Neutrophil (primary cell): ENCODE measurements around the gene SLC16A5.
A peak's percentile ranks its signal among the peaks of the same experiment; 100 is the strongest.

Experiments used
- H3K27ac ChIP-seq: fragments of 200-600 bp; sonication (generic); 2 replicates; pipeline ENCODE4 v1.5.1; 2016; ENCODE audit warnings: mild to moderate bottlenecking, moderate library complexity
- H3K27me3 ChIP-seq: fragments of 200-600 bp; sonication (generic); 2 replicates; pipeline ENCODE4 v1.6.0; 2016; ENCODE audit warnings: mild to moderate bottlenecking
- H3K36me3 ChIP-seq: fragments of 200-600 bp; sonication (generic); 2 replicates; pipeline ENCODE4 v1.5.1; 2017
- H3K4me1 ChIP-seq, 2 experiments: fragments of 200-600 bp in 1 of 2; sonication (generic) in 1 of 2; 1 replicate in 1 of 2; 2 replicates in 1 of 2; pipeline versions ENCODE4 v1.5.1 to v1.6.1; 2013 to 2016; ENCODE audit warnings: low read depth in 1 of 2, low read length in 1 of 2, mild to moderate bottlenecking in 1 of 2, moderate library complexity in 1 of 2; ENCODE audit not compliant: control insufficient read depth in 1 of 2, insufficient read depth in 1 of 2
- H3K4me3 ChIP-seq, 2 experiments: fragments of 200-600 bp in 1 of 2; sonication (generic) in 1 of 2; 1 replicate in 1 of 2; 2 replicates in 1 of 2; pipeline ENCODE4 v1.5.1; 2013 to 2016; ENCODE audit warnings: low read depth in 1 of 2, low read length in 1 of 2, mild to moderate bottlenecking in 1 of 2, moderate library complexity in 1 of 2
- H3K9me3 ChIP-seq: fragments of 200-600 bp; sonication (generic); 2 replicates; pipeline ENCODE4 v1.5.1; 2016
- CTCF ChIP-seq: fragments of 200-600 bp; sonication (generic); IDR thresholded peaks from 2 replicates; pipeline ENCODE4 v1.5.1; 2016; ENCODE audit warnings: antibody characterized with exemption

Gene SLC16A5

GRCh38 chr17:75114552-75115314 lies 27.0 kb downstream of the SLC16A5 start:
- TF ChIP-seq CTCF: no peak

GRCh38 chr17:75115555-75115954 lies 27.8 kb downstream of the SLC16A5 start:
- Histone ChIP-seq H3K36me3 (peaks cover 31% of the 10 kb centered on the region), H3K27ac (peak overlapping the region; percentile 90), H3K9me3 (no peaks in the 10 kb centered on the region), H3K27me3 (no peaks in the 10 kb centered on the region), H3K4me3 (no peak overlapping the region), H3K4me1 (peaks cover 47 to 52% of the 10 kb centered on the region in 2 experiments)
- TF ChIP-seq CTCF: no peak

More at GRCh38 chr17:75114552-75115314, 27.0 kb downstream of the SLC16A5 start:
- H3K4me1 ChIP-seq: peaks cover 44 to 49% of the 10 kb centered on the region in 2 experiments
- peaks cover 31% of the 10 kb centered on the region for H3K36me3 ChIP-seq
- peak overlapping the region; percentile 90 for H3K27ac ChIP-seq
- H3K27me3 ChIP-seq: no peaks in the 10 kb centered on the region
- H3K9me3 ChIP-seq: no peaks in the 10 kb centered on the region
- H3K4me3 ChIP-seq: peak overlapping the region; percentile 68 to 82

GRCh38 chr17:75116737-75117136 lies 29.0 kb downstream of the SLC16A5 start:
- Histone ChIP-seq H3K4me1 (peaks cover 38 to 48% of the 10 kb centered on the region in 2 experiments), H3K36me3 (peaks cover 31% of the 10 kb centered on the region), H3K9me3 (no peaks in the 10 kb centered on the region), H3K4me3 (no peak overlapping the region), H3K27me3 (no peaks in the 10 kb centered on the region), H3K27ac (no peak overlapping the region)
- TF ChIP-seq CTCF: no peak

GRCh38 chr17:75118307-75118706 lies 30.6 kb downstream of the SLC16A5 start:
- TF ChIP-seq CTCF: no peak
- peaks cover 31 to 44% of the 10 kb centered on the region in 2 experiments for H3K4me1 ChIP-seq
- peaks cover 31% of the 10 kb centered on the region for H3K36me3 ChIP-seq
- H3K4me3 ChIP-seq: no peak overlapping the region
- no peak overlapping the region for H3K27ac ChIP-seq
- H3K27me3 ChIP-seq: no peaks in the 10 kb centered on the region
- H3K9me3 ChIP-seq: no peaks in the 10 kb centered on the region

GRCh38 chr17:75124041-75124818 lies 36.5 kb downstream of the SLC16A5 start:
- H3K36me3 ChIP-seq: peaks cover 8% of the 10 kb centered on the region

More at GRCh38 chr17:75124041-75124818, 36.5 kb downstream of the SLC16A5 start:
- TF ChIP-seq CTCF: no peak
- peak overlapping the region; percentile 65 to 68 for H3K4me3 ChIP-seq
- H3K9me3 ChIP-seq: no peaks in the 10 kb centered on the region
- peak overlapping the region; percentile 98 for H3K27ac ChIP-seq
- no peaks in the 10 kb centered on the region for H3K27me3 ChIP-seq
- peaks cover 49 to 60% of the 10 kb centered on the region in 2 experiments for H3K4me1 ChIP-seq
